Brain microvascular endothelial cell (primary cell): ENCODE data around the gene PRKAR1B.

Experiments used
- DNase-seq: peaks from one replicate; pipeline ENCODE4 v3.0.0-alpha.2; 2020
- H3K27ac ChIP-seq: fragments of 250-450 bp; sonication (Bioruptor Pico); 2 replicates; pipeline ENCODE4 v1.5.1; 2020; ENCODE audit warnings: mild to moderate bottlenecking, moderate library complexity
- H3K27me3 ChIP-seq: fragments of 250-450 bp; sonication (Bioruptor Pico); replicated peaks from 2 replicates; pipeline ENCODE4 v1.5.1; 2020; ENCODE audit warnings: mild to moderate bottlenecking
- H3K36me3 ChIP-seq: fragments of 250-450 bp; sonication (Bioruptor Pico); replicated peaks from 2 replicates; pipeline ENCODE4 v1.5.1; 2020; ENCODE audit warnings: mild to moderate bottlenecking
- H3K4me3 ChIP-seq: 2 replicates; pipeline ENCODE4 v1.5.1; 2011; ENCODE audit warnings: low read depth, mild to moderate bottlenecking, control low read depth, low read length, moderate library complexity
- in situ Hi-C: cut with HindIII; loops from 2 replicates; pipeline ENCODE4 v1.10.0; 2017; ENCODE audit warnings: low sequenced_read_pairs, low pct_ligation_motif_present
- TF ChIP-seq, protein P1 (sequence below): IDR thresholded peaks from 2 replicates; pipeline ENCODE4 v1.5.1; 2011; ENCODE audit warnings: low read depth, mild to moderate bottlenecking, moderate library complexity, low read length, control low read depth, inconsistent platforms; ENCODE audit errors: missing control alignments

PRKAR1B gene

DNA sequence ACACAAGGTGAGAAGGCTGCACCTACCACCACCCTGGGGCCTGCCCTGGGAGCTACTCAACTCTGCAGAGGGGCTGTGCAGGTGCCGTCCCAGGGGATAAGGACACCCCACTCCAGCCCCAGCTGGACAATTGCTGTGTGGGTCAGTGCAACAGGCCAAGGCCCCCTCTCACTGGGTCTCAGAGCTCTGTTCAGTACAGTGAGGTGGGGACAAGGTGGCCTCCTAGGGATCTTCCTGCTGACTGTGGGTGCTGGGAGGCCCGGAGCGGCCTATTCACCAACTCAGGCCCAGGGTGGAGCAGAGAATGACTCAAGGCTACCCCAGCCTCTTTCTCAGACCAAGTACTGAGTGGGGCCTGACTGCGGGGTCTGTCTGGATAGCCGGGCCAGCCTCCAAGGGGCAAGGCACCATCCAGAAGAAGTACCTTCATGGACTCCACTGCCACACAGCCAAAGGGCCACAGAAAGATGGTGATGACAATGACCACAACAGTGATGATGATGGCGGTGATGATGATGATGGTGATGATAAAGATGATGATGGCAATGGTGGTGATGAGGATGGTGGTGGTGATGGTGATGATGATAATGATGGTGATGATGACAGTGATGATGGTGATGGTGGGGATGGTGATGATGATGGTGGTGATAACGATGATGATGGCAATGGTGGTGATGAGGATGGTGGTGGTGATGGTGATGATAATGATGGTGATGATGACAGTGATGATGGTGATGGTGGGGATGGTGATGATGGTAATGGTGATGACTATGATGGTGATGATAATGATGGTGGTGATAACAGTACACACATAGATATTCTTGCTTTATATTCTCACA is 60.4 kb downstream of the PRKAR1B start:
- Histone ChIP-seq H3K36me3 (peaks cover 2% of the 10 kb centered on the region), H3K27me3 (no peaks in the 10 kb centered on the region), H3K27ac (no peak overlapping the region), H3K4me3 (no peak overlapping the region)
- in situ Hi-C loops = no loop called here
- TF ChIP-seq, protein P1, sequence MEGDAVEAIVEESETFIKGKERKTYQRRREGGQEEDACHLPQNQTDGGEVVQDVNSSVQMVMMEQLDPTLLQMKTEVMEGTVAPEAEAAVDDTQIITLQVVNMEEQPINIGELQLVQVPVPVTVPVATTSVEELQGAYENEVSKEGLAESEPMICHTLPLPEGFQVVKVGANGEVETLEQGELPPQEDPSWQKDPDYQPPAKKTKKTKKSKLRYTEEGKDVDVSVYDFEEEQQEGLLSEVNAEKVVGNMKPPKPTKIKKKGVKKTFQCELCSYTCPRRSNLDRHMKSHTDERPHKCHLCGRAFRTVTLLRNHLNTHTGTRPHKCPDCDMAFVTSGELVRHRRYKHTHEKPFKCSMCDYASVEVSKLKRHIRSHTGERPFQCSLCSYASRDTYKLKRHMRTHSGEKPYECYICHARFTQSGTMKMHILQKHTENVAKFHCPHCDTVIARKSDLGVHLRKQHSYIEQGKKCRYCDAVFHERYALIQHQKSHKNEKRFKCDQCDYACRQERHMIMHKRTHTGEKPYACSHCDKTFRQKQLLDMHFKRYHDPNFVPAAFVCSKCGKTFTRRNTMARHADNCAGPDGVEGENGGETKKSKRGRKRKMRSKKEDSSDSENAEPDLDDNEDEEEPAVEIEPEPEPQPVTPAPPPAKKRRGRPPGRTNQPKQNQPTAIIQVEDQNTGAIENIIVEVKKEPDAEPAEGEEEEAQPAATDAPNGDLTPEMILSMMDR = no peak
- no peak for DNase-seq

DNA sequence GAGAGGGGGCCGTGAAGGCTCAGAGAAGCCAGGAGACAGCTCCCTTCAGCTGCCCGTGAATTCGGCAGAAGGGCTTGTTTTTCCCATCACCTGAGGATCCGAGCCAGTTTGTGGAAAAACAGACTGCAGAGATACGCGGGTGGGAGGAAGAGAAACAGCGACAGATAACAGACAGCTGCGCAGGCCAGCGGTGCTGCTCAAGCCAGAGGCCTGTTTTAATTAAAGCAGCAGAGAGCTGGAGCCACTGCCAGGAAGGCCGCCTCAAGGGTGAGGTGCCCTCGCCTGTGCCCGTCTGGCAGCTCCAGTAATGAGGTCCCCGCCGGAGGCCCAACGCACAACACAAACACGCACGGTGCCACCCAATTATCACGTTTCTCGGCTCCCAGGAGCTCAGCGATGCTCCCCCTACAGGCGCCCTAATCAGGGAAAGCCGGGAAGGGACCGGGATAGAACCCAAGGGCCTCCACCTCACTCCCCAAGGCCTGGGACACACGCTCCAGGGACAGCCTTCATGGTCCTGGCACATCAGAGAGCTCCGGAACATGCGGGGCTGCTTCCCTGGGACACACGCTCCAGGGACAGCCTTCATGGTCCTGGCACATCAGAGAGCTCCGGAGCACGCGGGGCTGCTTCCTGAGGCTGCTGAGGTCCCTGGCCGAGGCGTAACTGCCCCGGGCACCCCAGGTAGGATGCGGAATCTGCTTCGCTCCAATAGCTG is 61.2 kb downstream of the PRKAR1B start:
- DNase-seq = no peak
- no peak overlapping the region for H3K4me3 ChIP-seq
- TF ChIP-seq, protein P1 = peak; percentile 53
- H3K27ac ChIP-seq = no peak overlapping the region
- in situ Hi-C loops = no loop called here
- peaks cover 2% of the 10 kb centered on the region for H3K36me3 ChIP-seq
- no peaks in the 10 kb centered on the region for H3K27me3 ChIP-seq

DNA sequence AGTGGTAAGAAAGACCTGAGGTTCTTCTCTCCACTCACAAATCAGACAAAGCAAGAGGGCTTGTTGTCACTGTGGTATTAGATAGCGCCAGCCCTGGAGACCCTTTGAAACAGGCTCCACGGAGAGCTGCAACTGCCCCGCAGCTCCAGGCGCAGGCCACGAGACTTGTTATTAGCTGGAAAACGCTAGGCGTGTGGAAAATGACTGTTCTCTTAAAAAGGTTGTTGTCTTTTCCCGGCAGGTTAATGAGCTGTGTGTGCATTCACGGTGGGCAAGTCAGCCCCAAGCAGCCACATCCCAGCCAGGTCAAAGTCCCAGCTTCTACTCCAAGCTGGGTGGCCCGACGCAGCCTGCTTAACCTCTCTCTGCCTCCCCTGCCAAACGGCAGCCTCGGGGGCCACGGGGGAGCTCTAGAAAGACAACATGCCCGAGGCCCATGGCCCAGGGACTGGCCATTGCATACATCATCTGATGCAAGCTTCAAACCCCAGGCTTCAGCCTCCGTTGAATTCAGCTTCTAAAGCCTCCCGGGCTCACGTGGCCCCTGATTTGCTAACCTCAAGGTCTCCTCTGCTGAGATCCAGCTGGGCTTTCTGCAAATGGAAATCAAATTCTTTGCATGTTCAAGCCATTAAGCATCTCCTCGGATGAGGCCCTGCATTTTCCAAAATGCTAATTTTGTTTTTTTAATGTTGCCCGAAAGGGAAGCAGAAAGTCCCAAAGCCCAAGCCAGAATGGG is 61.9 kb downstream of the PRKAR1B start:
- Histone ChIP-seq H3K27ac (no peak overlapping the region), H3K4me3 (no peak overlapping the region), H3K27me3 (no peaks in the 10 kb centered on the region), H3K36me3 (peaks cover 2% of the 10 kb centered on the region)
- TF ChIP-seq, protein P1 = no peak
- in situ Hi-C loops = no loop called here
- peak; percentile 38 for DNase-seq

DNA sequence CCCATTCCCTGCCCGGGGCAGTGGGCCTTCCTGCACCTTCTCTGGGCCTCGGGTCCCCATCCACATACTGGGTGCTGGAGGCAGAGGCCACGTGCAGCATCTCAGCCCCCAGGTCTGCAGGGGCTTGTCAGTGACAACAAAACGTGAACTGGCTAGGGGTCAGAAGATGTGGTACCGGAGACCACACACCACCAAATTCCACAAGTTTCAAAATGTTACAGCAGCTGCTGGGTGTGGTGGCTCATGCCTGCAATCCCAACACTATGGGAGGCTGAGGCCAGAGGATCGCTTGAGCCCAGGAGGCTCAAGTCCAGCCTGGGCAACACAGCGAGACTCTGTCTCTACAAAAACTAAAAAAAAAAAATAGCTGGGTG is 62.7 kb downstream of the PRKAR1B start:
- H3K4me3 ChIP-seq = no peak overlapping the region
- H3K27me3 ChIP-seq = no peaks in the 10 kb centered on the region
- no peak overlapping the region for H3K27ac ChIP-seq
- peaks cover 2% of the 10 kb centered on the region for H3K36me3 ChIP-seq
- TF ChIP-seq, protein P1 = no peak
- in situ Hi-C loops = no loop called here
- no peak for DNase-seq

DNA sequence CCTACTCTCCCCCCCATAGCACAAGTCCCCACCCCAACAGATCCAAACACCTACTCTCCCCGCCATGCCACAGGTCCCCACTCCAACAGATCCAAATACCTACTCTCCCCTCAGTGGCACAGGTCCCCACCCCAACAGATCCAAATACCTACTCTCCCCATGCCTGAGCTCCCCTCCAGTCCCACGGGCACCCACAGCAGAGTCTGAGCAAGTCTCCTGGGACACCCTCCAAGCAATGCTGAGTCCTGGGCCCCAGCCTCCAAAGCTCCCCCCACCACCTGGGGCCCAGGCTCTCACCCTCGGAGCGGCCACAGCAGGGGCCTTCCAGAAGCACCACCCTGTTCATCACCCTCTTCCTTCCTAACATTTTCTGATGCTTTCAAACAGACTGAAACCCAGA is 64.5 kb downstream of the PRKAR1B start:
- H3K27ac ChIP-seq = no peak overlapping the region
- in situ Hi-C loops = no loop called here
- no peak overlapping the region for H3K4me3 ChIP-seq
- peaks cover 2% of the 10 kb centered on the region for H3K36me3 ChIP-seq
- TF ChIP-seq, protein P1 = no peak
- no peak for DNase-seq
- no peaks in the 10 kb centered on the region for H3K27me3 ChIP-seq
